Measurements from ENCODE around the gene LOXL1. TPM values are rescaled to one million over a fixed set of nuclear protein-coding genes. Genes with fewer than 3 reads are reported as not detected.
"Not testable (repeated sequence)": the region's sequence is repeated elsewhere in the genome, so short reads cannot be mapped to it uniquely, and the experiment has no call there.

The LOXL1 gene
- total RNA-seq, 1 experiment from 2014 or later = 77.4 TPM

GRCh38 chr15:73935547-73935946, 9.3 kb downstream of the LOXL1 start:
- no peak for DNase-seq (ENCODE audit: low spot score)
- in situ Hi-C loops (cut with HindIII; ENCODE audit: low sequenced_read_pairs) = no loop called here

- peak; percentile 15 for DNase-seq (ENCODE audit: low spot score)
- in situ Hi-C loops (cut with HindIII; ENCODE audit: low sequenced_read_pairs) = no loop called here
Measured at GRCh38 chr15:73936181-73936580, 9.9 kb downstream of the LOXL1 start.

GRCh38 chr15:73936588-73937290, 10.5 kb downstream of the LOXL1 start:
- no peak for DNase-seq (ENCODE audit: low spot score)
- in situ Hi-C loops (cut with HindIII; ENCODE audit: low sequenced_read_pairs) = no loop called here

- in situ Hi-C loops (cut with HindIII; ENCODE audit: low sequenced_read_pairs) = no loop called here
- no peak for DNase-seq (ENCODE audit: low spot score)
Measured at GRCh38 chr15:73937296-73937695, 11.0 kb downstream of the LOXL1 start.

- DNase-seq (ENCODE audit: low spot score) = no peak
- in situ Hi-C loops (cut with HindIII; ENCODE audit: low sequenced_read_pairs) = no loop called here
Measured at GRCh38 chr15:73937726-73938125, 11.5 kb downstream of the LOXL1 start.

- DNase-seq (ENCODE audit: low spot score); in situ Hi-C loops (cut with HindIII; ENCODE audit: low sequenced_read_pairs): not testable (repeated sequence)
Measured at GRCh38 chr15:73938516-73938915, 12.3 kb downstream of the LOXL1 start.

GRCh38 chr15:73939138-73939537, 12.9 kb downstream of the LOXL1 start:
- no peak for DNase-seq (ENCODE audit: low spot score)
- in situ Hi-C loops (cut with HindIII; ENCODE audit: low sequenced_read_pairs) = no loop called here

- no peak for DNase-seq (ENCODE audit: low spot score)
- in situ Hi-C loops (cut with HindIII; ENCODE audit: low sequenced_read_pairs) = no loop called here
Measured at GRCh38 chr15:73940061-73940981, 14.1 kb downstream of the LOXL1 start.

GRCh38 chr15:73941044-73941443, 14.8 kb downstream of the LOXL1 start:
- DNase-seq (ENCODE audit: low spot score) = no peak
- in situ Hi-C loops (cut with HindIII; ENCODE audit: low sequenced_read_pairs) = no loop called here

GRCh38 chr15:73941449-73941848, 15.2 kb downstream of the LOXL1 start:
- in situ Hi-C loops (cut with HindIII; ENCODE audit: low sequenced_read_pairs) = no loop called here
- no peak for DNase-seq (ENCODE audit: low spot score)

- DNase-seq (ENCODE audit: low spot score) = no peak
- in situ Hi-C loops (cut with HindIII; ENCODE audit: low sequenced_read_pairs) = no loop called here
Measured at GRCh38 chr15:73941871-73942635, 15.8 kb downstream of the LOXL1 start.

- no peak for DNase-seq (ENCODE audit: low spot score)
- in situ Hi-C loops (cut with HindIII; ENCODE audit: low sequenced_read_pairs) = no loop called here
Measured at GRCh38 chr15:73942751-73943270, 16.5 kb downstream of the LOXL1 start.

GRCh38 chr15:73944161-73945129, 18.2 kb downstream of the LOXL1 start:
- DNase-seq (ENCODE audit: low spot score) = no peak
- in situ Hi-C loops (cut with HindIII; ENCODE audit: low sequenced_read_pairs) = no loop called here

- in situ Hi-C loops (cut with HindIII; ENCODE audit: low sequenced_read_pairs) = no loop called here
- no peak for DNase-seq (ENCODE audit: low spot score)
Measured at GRCh38 chr15:73945130-73945508, 18.9 kb downstream of the LOXL1 start.

GRCh38 chr15:73946046-73946721, 19.9 kb downstream of the LOXL1 start:
- DNase-seq (ENCODE audit: low spot score) = no peak
- in situ Hi-C loops (cut with HindIII; ENCODE audit: low sequenced_read_pairs) = no loop called here

- DNase-seq (ENCODE audit: low spot score) = no peak
- in situ Hi-C loops (cut with HindIII; ENCODE audit: low sequenced_read_pairs) = no loop called here
Measured at GRCh38 chr15:73946795-73947370, 20.6 kb downstream of the LOXL1 start.

- no peak for DNase-seq (ENCODE audit: low spot score)
- in situ Hi-C loops (cut with HindIII; ENCODE audit: low sequenced_read_pairs) = no loop called here
Measured at GRCh38 chr15:73947651-73948050, 21.4 kb downstream of the LOXL1 start.

- DNase-seq (ENCODE audit: low spot score) = no peak
- in situ Hi-C loops (cut with HindIII; ENCODE audit: low sequenced_read_pairs) = no loop called here
Measured at GRCh38 chr15:73948396-73948795, 22.1 kb downstream of the LOXL1 start.
